A549 (cell line): ENCODE results near the gene PPP2R5A. TPM values are rescaled to one million over a fixed set of nuclear protein-coding genes. Genes with fewer than 3 reads are reported as not detected.
A peak's percentile ranks its signal among the peaks of the same experiment; 100 is the strongest.

Source experiments
- ATAC-seq, 2 experiments: fragments of 200-7000 bp in 1 of 2; fragments of >200 bp in 1 of 2; cut with Nextera tagmentation in 1 of 2; cut with Tn5 transposase in 1 of 2; 3 replicates each; pipeline versions ENCODE4 v1.8.0 to v1.9.1; 2018 to 2020; ENCODE audit warnings: mild to moderate bottlenecking in 1 of 2, moderate library complexity in 1 of 2
- CTCF ChIA-PET: fragments of 300-600 bp; sonication (Branson Sonifier 250); formaldehyde crosslinking; extraction: SDS; loops from one replicate; lab custom pipeline; 2021; ENCODE audit warnings: antibody characterized with exemption, inconsistent platforms; lab: Yijun Ruan, JAX
- POLR2A ChIA-PET: fragments of 350-600 bp; formaldehyde crosslinking; extraction: SDS; loops from one replicate; lab custom pipeline; 2021; ENCODE audit warnings: antibody characterized with exemption, inconsistent platforms; lab: Yijun Ruan, JAX
- DNase-seq, 2 experiments: peaks; one replicate each; pipeline versions ENCODE4 v3.0.0 to v3.0.0-alpha.2; 2011 to 2016; ENCODE audit warnings: low read depth in 1 of 2, low spot score in 1 of 2
- FAIRE-seq: peaks from 2 replicates; lab custom pipeline; 2011; peaks lifted over from hg19 to GRCh38; lab: Jason Lieb, UNC
- H3K27ac ChIP-seq, 2 experiments: fragments of >200 bp; sonication (Bioruptor Twin); formaldehyde crosslinking; 3 replicates each; pipeline ENCODE4 v1.5.1; 2016 to 2017
- H3K4me1 ChIP-seq: fragments of >200 bp; sonication (Bioruptor Twin); formaldehyde crosslinking; 3 replicates; pipeline ENCODE4 v1.6.1; 2016
- H3K4me2 ChIP-seq: fragments of >200 bp; sonication (Bioruptor Twin); formaldehyde crosslinking; 3 replicates; pipeline ENCODE4 v1.6.1; 2016
- H3K4me3 ChIP-seq: fragments of >200 bp; sonication (Bioruptor Twin); formaldehyde crosslinking; 3 replicates; pipeline ENCODE4 v1.5.1; 2016
- H3K9me3 ChIP-seq: fragments of >200 bp; sonication (Bioruptor Twin); formaldehyde crosslinking; 3 replicates; pipeline ENCODE4 v1.6.1; 2016
- CBX2 ChIP-seq: fragments of 200-600 bp; sonication (generic); IDR thresholded peaks from 2 replicates; pipeline ENCODE4 v1.6.1; 2016; ENCODE audit warnings: low read depth, mild to moderate bottlenecking, borderline replicate concordance
- CHD2 ChIP-seq: fragments of 150-350 bp; IDR thresholded peaks from 2 replicates; pipeline ENCODE4 v1.6.1; 2014; ENCODE audit warnings: low read length; ENCODE audit not compliant: partially characterized antibody
- CTCF ChIP-seq: fragments of >200 bp; sonication (Bioruptor Twin); formaldehyde crosslinking; IDR thresholded peaks from 3 replicates; pipeline ENCODE4 v1.5.1; 2016
- E2F6 ChIP-seq: IDR thresholded peaks from 2 replicates; pipeline ENCODE4 v1.6.1; 2012; ENCODE audit warnings: low read depth, borderline replicate concordance
- ELK1 ChIP-seq: fragments of 150-350 bp; IDR thresholded peaks from 2 replicates; pipeline ENCODE4 v1.6.1; 2014; ENCODE audit warnings: low read depth, mild to moderate bottlenecking, low read length
- GATA3 ChIP-seq: IDR thresholded peaks from 2 replicates; pipeline ENCODE4 v1.6.1; 2012; ENCODE audit warnings: borderline replicate concordance
- HEYL ChIP-seq: fragments of 250-450 bp; sonication (Bioruptor Pico); IDR thresholded peaks from 2 replicates; pipeline ENCODE4 v1.8.0; 2021; ENCODE audit warnings: mild to moderate bottlenecking, moderate library complexity
- HOXA7 ChIP-seq: fragments of 250-450 bp; sonication (Bioruptor Pico); IDR thresholded peaks from 2 replicates; pipeline ENCODE4 v1.5.0; 2020; ENCODE audit warnings: mild to moderate bottlenecking, moderate library complexity
- MYC ChIP-seq: IDR thresholded peaks from 2 replicates; pipeline ENCODE4 v1.6.1; 2012; ENCODE audit warnings: mild to moderate bottlenecking, inconsistent platforms, low read length, improper control_type of control experiment, borderline replicate concordance
- RAD21 ChIP-seq, 2 experiments: fragments of >200 bp in 1 of 2; sonication (Bioruptor Twin) in 1 of 2; formaldehyde crosslinking in 1 of 2; IDR thresholded peaks in 1 of 2; conservative IDR thresholded peaks in 1 of 2; 2 replicates in 1 of 2; 3 replicates in 1 of 2; pipeline ENCODE4 v1.6.1; 2012 to 2018; ENCODE audit warnings: inconsistent platforms in 1 of 2
- RCOR1 ChIP-seq: fragments of 150-350 bp; IDR thresholded peaks from 2 replicates; pipeline ENCODE4 v1.6.1; 2014; ENCODE audit warnings: antibody characterized with exemption, low read length, low read depth
- SMC3 ChIP-seq: fragments of >200 bp; sonication (Bioruptor Twin); formaldehyde crosslinking; IDR thresholded peaks from 3 replicates; pipeline ENCODE4 v1.6.1; 2018; ENCODE audit warnings: inconsistent platforms
- TP53 ChIP-seq: fragments of 250-450 bp; sonication (Bioruptor Pico); IDR thresholded peaks from 2 replicates; pipeline ENCODE4 v1.5.0; 2021; ENCODE audit warnings: mild to moderate bottlenecking, moderate library complexity
- WGBS: methylation state at CpG from one replicate; pipeline ENCODE4 v1.1.6; 2017; ENCODE audit errors: missing lambda C conversion rate; 5-methylcytosine and 5-hydroxymethylcytosine counted together
- polyA plus RNA-seq, 4 experiments: library from polyadenylated mRNA; depleted of rRNA in 3 of 4; stranded (reverse); fragments of >200 nt; fragmentation: RNase III in 1 of 4; extraction: RNeasy Plus Mini Kit Qiagen cat#74134 plus additional on column Dnase treatment in 1 of 4; gene quantifications; 2 replicates in 3 of 4; 3 replicates in 1 of 4; pipeline ENCODE4 v1.2.3, GENCODE V29; 2011 to 2017
- TF ChIP-seq, protein P1 (sequence below): IDR thresholded peaks from 2 replicates; pipeline ENCODE4 v1.6.1; 2012

PPP2R5A gene
- polyA plus RNA-seq, 2 of the 4 experiments (the other 2 are of a cell fraction) = 14.9 to 37.6 TPM

DNA sequence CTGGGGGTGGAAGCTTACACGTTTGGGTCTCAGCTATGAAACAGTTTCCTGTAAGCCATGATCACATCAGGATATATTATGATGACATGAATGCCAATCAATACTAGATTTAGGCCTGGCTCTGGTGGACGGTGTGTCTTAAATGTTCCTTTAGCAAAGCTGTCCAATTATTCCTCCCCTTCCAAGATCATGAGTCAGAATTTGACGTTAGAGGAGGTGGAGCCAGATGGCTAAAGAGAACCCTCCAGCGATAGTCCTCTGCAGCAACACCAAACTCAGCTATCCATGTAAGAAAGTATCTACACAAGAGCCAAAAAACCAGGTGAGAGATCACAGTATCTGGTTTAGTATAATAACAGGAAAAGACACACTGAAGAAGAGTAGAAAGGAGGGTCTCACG lies 81.7 kb downstream of the PPP2R5A start (continued):
- TF ChIP-seq GATA3 (no peak), CHD2 (no peak), SMC3 (no peak), CBX2 (no peak), TP53 (CRISPR knock-in tag) (no peak)

GRCh38 chr1:212367474-212368072 lies 82.4 kb downstream of the PPP2R5A start:
- Histone ChIP-seq H3K27ac (no peak overlapping the region), H3K4me1 (no peaks in the 10 kb centered on the region), H3K4me2 (no peak overlapping the region)
- WGBS = 60% methylated on average over 2 of the region's 2 CpGs
- POLR2A ChIA-PET = no interaction called here
- FAIRE-seq (no peak), ATAC-seq (peak; percentile 54 to 77; a peak in 5 of 6 replicates)
- CTCF ChIA-PET = interaction anchor here (0.9 to 6.5 kb wide), 23 partner anchors 9 to 687 kb away, joined by 3 to 80 read pairs (median 6); partner anchors contain the start of genes DTL and INTS7
- no peak for TF ChIP-seq ELK1
- TF ChIP-seq, all 56 proteins: peak for 0
- Histone ChIP-seq H3K9me3 (0 out of 3 replicates have a peak, but pooled peaks cover 2% of the 10 kb centered on the region), H3K4me3 (no peak overlapping the region)
- DNase-seq = no peak

DNA sequence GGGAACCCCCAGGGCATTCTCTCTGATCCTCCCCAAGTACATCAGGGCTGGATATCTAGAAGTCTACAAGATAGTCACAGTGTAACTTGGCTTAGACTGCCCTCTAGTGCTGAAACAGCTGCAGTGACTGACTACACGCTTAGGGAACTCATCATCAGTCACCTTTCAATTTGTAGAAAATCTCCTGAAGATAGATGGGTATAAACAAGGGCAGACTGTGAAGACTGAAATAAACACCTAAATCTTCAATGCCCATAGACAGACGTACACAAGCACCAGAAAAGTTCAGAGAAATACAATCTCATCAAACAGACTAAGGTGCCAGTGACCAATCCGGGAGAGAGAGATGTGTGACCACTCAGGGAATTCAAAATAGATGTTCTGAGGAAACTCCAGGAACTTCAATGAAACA lies 82.9 kb downstream of the PPP2R5A start:
- 53% methylated on average over 3 of the region's 3 CpGs for WGBS
- peak; percentile 59 for FAIRE-seq

DNA sequence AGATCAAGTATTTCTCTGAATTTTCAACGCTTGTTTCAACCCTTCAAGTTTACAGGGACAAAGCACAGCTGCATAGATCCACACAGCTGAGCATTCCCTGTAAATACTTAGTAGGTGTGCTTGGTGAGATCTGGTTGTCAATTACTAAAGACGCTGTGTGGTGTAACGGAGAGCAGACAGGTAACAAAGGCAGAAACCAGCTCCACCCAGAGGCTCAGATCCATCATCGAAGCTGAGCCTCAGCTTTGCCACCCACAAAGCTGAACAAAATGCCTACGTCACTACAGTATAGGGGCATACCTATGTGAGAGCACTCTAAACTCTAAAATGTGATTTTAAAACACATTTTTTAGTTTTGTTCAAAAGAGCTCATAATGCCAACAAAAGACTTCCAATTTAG lies 90.8 kb downstream of the PPP2R5A start:
- Histone ChIP-seq H3K9me3 (peaks cover 7% of the 10 kb centered on the region; the same call in 1 of the 3 replicates), H3K4me3 (no peak overlapping the region), H3K27ac (no peak overlapping the region), H3K4me1 (no peaks in the 10 kb centered on the region), H3K4me2 (no peak overlapping the region)
- no peak for DNase-seq
- no peak for ATAC-seq
- 87% methylated on average over 5 of the region's 5 CpGs for WGBS
- FAIRE-seq = no peak
- TF ChIP-seq HOXA7 (CRISPR knock-in tag) (no peak), RCOR1 (no peak), ELK1 (no peak)
- TF ChIP-seq, protein P1, sequence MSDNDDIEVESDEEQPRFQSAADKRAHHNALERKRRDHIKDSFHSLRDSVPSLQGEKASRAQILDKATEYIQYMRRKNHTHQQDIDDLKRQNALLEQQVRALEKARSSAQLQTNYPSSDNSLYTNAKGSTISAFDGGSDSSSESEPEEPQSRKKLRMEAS = no peak
- POLR2A ChIA-PET = interaction anchor here (0.6 kb wide), 1 partner anchor 401 kb away, joined by 3 read pairs; no protein-coding TSS in a partner anchor
- CTCF ChIA-PET = interaction anchor here (0.8 to 2.0 kb wide), 6 partner anchors 9 to 329 kb away, joined by 3 to 14 read pairs (median 3); no protein-coding TSS in a partner anchor

More for the DNA sequence above, 82.9 kb downstream of the PPP2R5A start:
- DNase-seq = peak; percentile 54 to 74
- CTCF ChIA-PET = interaction anchor here (0.6 to 6.5 kb wide), 27 partner anchors 8 to 687 kb away, joined by 3 to 80 read pairs (median 5); partner anchors contain the start of genes DTL and INTS7
- POLR2A ChIA-PET = no interaction called here
- TF ChIP-seq MYC (no peak), E2F6 (no peak), SMC3 (peak; percentile 59), CTCF (peak; percentile 76), HEYL (CRISPR knock-in tag) (no peak), HOXA7 (CRISPR knock-in tag) (no peak), RAD21 (conservative IDR thresholded peaks at IDR 0.05 in 1 of 2, IDR thresholded peaks at IDR 0.05 in 1 of 2) (peak; percentile 78 to 83)
- H3K9me3 ChIP-seq = peaks cover 7% of the 10 kb centered on the region; the same call in 1 of the 3 replicates
- no peaks in the 10 kb centered on the region for H3K4me1 ChIP-seq
- no peak overlapping the region for H3K4me2 ChIP-seq
- no peak overlapping the region for H3K4me3 ChIP-seq
- peak; percentile 97 to 98 for ATAC-seq
- H3K27ac ChIP-seq = no peak overlapping the region
